ENCODE data around the gene PIEZO2.

- no peak for TF ChIP-seq HMGXB4 (CRISPR knock-in tag; IDR thresholded peaks at IDR 0.05)
- no peak for TF ChIP-seq JUN (CRISPR knock-in tag; IDR thresholded peaks at IDR 0.05)
Measured at GRCh38 chr18:11035376-11035775, 114.0 kb downstream of the PIEZO2 start.
